Measurements from ENCODE around the gene DCBLD1.

DCBLD1 gene

DNA sequence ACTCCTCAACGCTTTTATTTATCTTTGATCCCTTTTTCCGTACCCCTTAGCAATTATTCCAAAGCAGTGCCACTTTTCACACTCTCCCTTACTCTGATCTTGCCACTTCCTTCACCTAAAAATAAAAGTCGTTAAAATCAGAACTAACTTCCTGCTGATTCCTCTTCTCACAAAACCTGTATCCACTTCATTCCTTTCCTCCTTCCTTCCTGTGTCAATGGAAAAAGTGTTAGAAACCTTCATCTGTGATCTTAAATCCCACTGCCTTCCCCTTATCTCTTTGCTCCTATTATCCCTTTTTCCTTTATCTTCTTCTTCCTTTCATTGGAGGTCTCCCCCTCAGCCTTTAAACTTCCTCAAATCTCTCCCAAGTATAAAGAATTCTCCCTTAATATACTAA, 70.7 kb downstream of the DCBLD1 start:
- no peak overlapping the region for H3K4me3 ChIP-seq (ENCODE audit: low read length)
- DNase-seq (ENCODE audit: low read depth): no peak
- TF ChIP-seq, protein P1, sequence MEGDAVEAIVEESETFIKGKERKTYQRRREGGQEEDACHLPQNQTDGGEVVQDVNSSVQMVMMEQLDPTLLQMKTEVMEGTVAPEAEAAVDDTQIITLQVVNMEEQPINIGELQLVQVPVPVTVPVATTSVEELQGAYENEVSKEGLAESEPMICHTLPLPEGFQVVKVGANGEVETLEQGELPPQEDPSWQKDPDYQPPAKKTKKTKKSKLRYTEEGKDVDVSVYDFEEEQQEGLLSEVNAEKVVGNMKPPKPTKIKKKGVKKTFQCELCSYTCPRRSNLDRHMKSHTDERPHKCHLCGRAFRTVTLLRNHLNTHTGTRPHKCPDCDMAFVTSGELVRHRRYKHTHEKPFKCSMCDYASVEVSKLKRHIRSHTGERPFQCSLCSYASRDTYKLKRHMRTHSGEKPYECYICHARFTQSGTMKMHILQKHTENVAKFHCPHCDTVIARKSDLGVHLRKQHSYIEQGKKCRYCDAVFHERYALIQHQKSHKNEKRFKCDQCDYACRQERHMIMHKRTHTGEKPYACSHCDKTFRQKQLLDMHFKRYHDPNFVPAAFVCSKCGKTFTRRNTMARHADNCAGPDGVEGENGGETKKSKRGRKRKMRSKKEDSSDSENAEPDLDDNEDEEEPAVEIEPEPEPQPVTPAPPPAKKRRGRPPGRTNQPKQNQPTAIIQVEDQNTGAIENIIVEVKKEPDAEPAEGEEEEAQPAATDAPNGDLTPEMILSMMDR (IDR thresholded peaks at IDR 0.05; ENCODE audit: insufficient read depth, low read depth, low read length, missing control alignments): no peak

DNA sequence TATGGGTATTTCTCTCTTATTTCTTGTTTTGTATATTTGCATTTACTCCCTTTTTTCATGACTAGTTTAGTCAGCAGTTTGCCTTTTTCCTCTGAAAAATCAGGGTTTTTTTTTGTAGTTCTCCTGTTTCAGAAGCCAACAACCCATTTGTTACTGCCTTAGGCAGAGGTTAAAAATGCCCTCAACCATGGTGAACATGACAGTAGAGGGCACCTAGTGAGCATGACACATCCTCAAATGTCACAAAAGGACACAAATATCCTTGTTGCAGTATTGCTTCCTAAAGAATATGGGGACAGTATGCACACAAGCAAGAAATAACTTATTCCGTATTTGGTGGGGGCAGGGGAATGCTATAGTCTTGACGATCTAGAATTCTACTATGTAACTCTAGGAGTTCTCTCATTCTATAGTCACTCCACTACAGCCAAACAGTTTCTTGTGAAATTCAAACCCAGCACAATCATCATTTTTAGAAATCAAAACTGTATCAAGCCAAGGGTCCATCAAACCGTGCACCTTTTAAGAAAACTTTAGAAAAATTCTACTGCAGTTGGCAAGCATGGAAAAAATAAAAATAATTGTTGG, 72.9 kb downstream of the DCBLD1 start:
- TF ChIP-seq, protein P1 (IDR thresholded peaks at IDR 0.05; ENCODE audit: insufficient read depth, low read depth, low read length, missing control alignments): no peak
- no peak for DNase-seq (ENCODE audit: low read depth)
- no peak overlapping the region for H3K4me3 ChIP-seq (ENCODE audit: low read length)

DNA sequence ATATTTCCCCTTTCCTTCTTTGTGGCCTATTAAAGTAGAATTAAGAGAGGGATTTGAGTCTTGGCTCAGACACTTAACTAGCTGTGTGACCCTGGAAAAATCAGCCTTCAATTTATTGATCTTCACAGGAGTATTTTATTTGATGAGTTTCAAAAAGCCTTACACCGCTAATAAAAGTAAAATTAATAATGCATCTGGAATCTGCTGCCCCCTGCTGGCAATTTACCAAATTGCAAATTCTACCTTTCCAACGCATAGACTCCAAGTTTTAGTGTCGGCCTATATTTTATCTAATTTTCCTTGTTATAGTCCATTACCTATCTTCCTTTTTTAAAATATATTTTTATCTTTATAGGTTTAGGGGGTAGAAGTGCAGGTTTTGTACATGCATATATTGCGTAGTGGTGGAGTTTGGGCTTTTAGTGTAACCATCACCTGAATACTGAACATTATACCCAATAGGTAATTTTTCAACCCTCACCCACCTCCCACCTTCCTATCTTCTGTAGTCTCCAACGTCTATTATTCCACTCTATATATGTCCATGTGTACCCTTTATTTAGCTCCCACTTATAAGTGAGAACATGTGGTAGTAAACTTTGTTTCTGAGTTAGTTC, 73.5 kb downstream of the DCBLD1 start:
- H3K4me3 ChIP-seq (ENCODE audit: low read length): no peak overlapping the region
- TF ChIP-seq, protein P1 (IDR thresholded peaks at IDR 0.05; ENCODE audit: insufficient read depth, low read depth, low read length, missing control alignments): peak; percentile 71
- DNase-seq (ENCODE audit: low read depth): peak; percentile 48

DNA sequence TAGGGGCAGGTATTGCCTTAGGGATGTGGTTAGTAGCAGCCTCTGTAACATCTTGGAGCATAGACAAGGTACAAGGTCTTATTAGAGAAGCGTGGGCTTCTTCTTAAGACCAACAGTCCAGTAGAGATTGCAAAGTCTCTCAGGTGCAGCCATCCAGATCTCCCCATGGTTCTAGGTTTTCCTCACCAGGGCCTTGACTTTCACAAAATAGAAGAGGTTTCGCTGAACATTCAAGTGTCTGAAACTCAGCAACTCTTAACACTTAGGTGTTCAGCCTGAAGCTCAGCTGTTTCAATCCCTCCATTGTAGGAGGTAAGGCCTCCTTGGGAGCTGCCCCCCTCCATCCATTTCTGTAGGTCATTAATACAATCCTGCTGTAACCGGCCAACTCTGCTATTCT, 75.5 kb downstream of the DCBLD1 start:
- TF ChIP-seq, protein P1 (IDR thresholded peaks at IDR 0.05; ENCODE audit: insufficient read depth, low read depth, low read length, missing control alignments): no peak
- no peak for DNase-seq (ENCODE audit: low read depth)
- H3K4me3 ChIP-seq (ENCODE audit: low read length): no peak overlapping the region

DNA sequence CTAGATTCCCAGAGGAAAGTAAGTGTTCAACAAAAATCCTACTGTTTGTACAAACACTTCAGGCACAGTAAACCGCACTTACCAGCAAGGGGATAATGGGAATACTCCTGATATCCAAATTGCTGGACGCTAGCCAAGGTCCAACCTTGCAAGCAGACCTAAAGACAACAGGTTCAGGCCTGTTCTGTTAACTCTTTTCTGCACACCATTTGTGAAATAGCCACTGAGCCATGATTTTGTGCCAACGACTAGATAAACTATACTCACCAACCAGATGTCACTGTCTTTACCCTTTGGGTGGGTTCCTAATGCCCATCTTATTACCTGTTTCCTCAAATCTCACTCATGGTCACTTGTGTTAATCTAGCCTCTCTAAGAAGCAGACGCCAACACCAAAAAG, 76.3 kb downstream of the DCBLD1 start:
- DNase-seq (ENCODE audit: low read depth): peak; percentile 67
- no peak overlapping the region for H3K4me3 ChIP-seq (ENCODE audit: low read length)
- TF ChIP-seq, protein P1 (IDR thresholded peaks at IDR 0.05; ENCODE audit: insufficient read depth, low read depth, low read length, missing control alignments): no peak

DNA sequence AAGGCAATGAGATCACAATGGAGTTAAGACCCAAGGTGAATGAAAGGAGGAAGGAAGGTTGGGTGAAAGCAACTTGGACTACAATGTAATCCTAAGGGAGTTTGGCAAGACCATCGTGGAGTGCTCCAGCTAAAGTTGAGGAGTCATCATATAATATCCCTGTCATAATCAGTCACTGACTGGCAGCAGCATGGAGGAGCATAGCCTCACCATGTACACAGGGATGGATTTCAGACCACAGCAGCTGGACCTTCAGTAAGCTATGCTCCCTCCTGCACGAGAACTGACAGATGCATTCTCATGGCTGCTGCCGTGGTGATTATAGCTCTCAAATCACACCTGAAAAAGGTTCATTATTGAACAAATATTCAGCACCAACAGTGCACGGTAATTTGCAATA, 76.8 kb downstream of the DCBLD1 start:
- DNase-seq (ENCODE audit: low read depth): no peak
- TF ChIP-seq, protein P1 (IDR thresholded peaks at IDR 0.05; ENCODE audit: insufficient read depth, low read depth, low read length, missing control alignments): no peak
- H3K4me3 ChIP-seq (ENCODE audit: low read length): no peak overlapping the region

DNA sequence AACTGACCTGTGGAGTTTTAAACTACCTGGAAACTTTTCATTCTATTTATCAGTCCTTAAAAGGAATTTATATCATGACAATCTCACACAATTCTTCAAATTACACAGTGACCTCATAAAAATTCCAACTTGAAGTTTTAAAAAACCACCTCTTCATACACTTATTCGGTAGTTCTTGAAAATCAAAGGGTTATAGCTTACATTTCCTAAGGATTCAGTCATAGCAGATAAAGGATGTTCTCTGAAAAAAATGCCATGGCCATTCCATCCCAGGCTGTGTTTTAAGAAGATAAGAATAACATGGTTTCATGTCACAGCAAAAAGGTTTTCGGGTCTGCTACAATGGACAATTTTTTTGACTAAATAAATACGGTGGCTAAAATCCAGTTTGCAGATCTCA, 78.7 kb downstream of the DCBLD1 start:
- DNase-seq (ENCODE audit: low read depth): no peak
- TF ChIP-seq, protein P1 (IDR thresholded peaks at IDR 0.05; ENCODE audit: insufficient read depth, low read depth, low read length, missing control alignments): no peak
- H3K4me3 ChIP-seq (ENCODE audit: low read length): no peak overlapping the region

Data from epithelial cell of esophagus (primary cell).